Caco-2 (cell line): ENCODE results near the gene OXSR1. TPM values are rescaled to one million over a fixed set of nuclear protein-coding genes. Genes with fewer than 3 reads are reported as not detected.

ENCODE experiments used
- BruUV-seq: library from RNA; stranded (reverse); fragments of 400-500 nt; replicated peaks from 2 replicates; lab custom pipeline; 2021; lab: Mats Ljungman, UMichigan
- CTCF ChIA-PET: fragments of 300-600 bp; sonication (Branson Sonifier 250); formaldehyde crosslinking; loops from one replicate; lab custom pipeline; 2022; ENCODE audit warnings: antibody characterized with exemption; lab: Charles Lee
- POLR2A ChIA-PET: fragments of 300-600 bp; sonication (Branson Sonifier 250); formaldehyde crosslinking; loops from one replicate; lab custom pipeline; 2022; ENCODE audit warnings: antibody characterized with exemption; lab: Charles Lee
- DNase-seq, 2 experiments: peaks; one replicate each; pipeline versions ENCODE4 v3.0.0 to v3.0.0-alpha.2; 2020 to 2022
- H3K27me3 ChIP-seq: replicated peaks from 2 replicates; pipeline ENCODE4 v1.6.0; 2011; ENCODE audit warnings: low read length; ENCODE audit not compliant: control insufficient read depth, insufficient read depth
- H3K36me3 ChIP-seq: 2 replicates; pipeline ENCODE4 v1.5.1; 2011; ENCODE audit warnings: low read length; ENCODE audit not compliant: control insufficient read depth, insufficient read depth
- H3K4me1 ChIP-seq: fragments of 250-450 bp; sonication (Bioruptor Pico); 2 replicates; pipeline ENCODE4 v1.5.1; 2020; ENCODE audit warnings: mild to moderate bottlenecking
- H3K4me3 ChIP-seq: 2 replicates; pipeline ENCODE4 v1.5.1; 2011; ENCODE audit warnings: low read depth, mild to moderate bottlenecking, control low read depth, low read length
- H3K9me3 ChIP-seq: fragments of 250-450 bp; sonication (Bioruptor Pico); 2 replicates; pipeline ENCODE4 v1.5.1; 2020; ENCODE audit warnings: mild to moderate bottlenecking, moderate library complexity
- H3K27ac Mint-ChIP-seq: one replicate; pipeline ENCODE4 v1.8.0; 2022; ENCODE audit warnings: mixed read lengths; ENCODE audit not compliant: unreplicated experiment
- H3K27me3 Mint-ChIP-seq: one replicate; pipeline ENCODE4 v1.8.0; 2022; ENCODE audit warnings: mixed read lengths; ENCODE audit not compliant: insufficient read depth, unreplicated experiment
- H3K36me3 Mint-ChIP-seq: one replicate; pipeline ENCODE4 v1.8.0; 2022; ENCODE audit warnings: mild to moderate bottlenecking, mixed read lengths; ENCODE audit not compliant: insufficient read depth, unreplicated experiment
- H3K4me1 Mint-ChIP-seq: one replicate; pipeline ENCODE4 v1.8.0; 2022; ENCODE audit warnings: low read depth, mixed read lengths; ENCODE audit not compliant: unreplicated experiment
- H3K4me3 Mint-ChIP-seq: one replicate; pipeline ENCODE4 v1.8.0; 2022; ENCODE audit warnings: mild to moderate bottlenecking, moderate library complexity, mixed read lengths; ENCODE audit not compliant: unreplicated experiment
- H3K9me3 Mint-ChIP-seq: one replicate; pipeline ENCODE4 v1.8.0; 2022; ENCODE audit warnings: mixed read lengths; ENCODE audit not compliant: unreplicated experiment
- CTCF ChIP-seq, 2 experiments: fragments of 200-600 bp in 1 of 2; IDR thresholded peaks; 1 replicate in 1 of 2; 2 replicates in 1 of 2; pipeline versions ENCODE4 v1.5.1 to v1.8.0; 2011 to 2022; ENCODE audit warnings: antibody characterized with exemption in 1 of 2, control low read depth in 1 of 2, inconsistent platforms in 1 of 2, low read depth in 1 of 2, low read length in 1 of 2, mild to moderate bottlenecking in 1 of 2, moderate library complexity in 1 of 2; ENCODE audit not compliant: insufficient read depth in 1 of 2, severe bottlenecking in 1 of 2, unreplicated experiment in 1 of 2
- intact Hi-C: fragments of 100-400 bp; cut with micrococcal nuclease; formaldehyde crosslinking; loops from one replicate; pipeline ENCODE4 v1.10.0; 2022; ENCODE audit not compliant: unreplicated experiment
- total RNA-seq: library from RNA; stranded (reverse); gene quantifications from 2 replicates; pipeline ENCODE4 v1.2.3, GENCODE V29; 2022

OXSR1 gene
- total RNA-seq, 1 experiment from 2014 or later: 39.2 TPM

- intact Hi-C loops: loop anchor here (1.0 kb wide), 1 partner anchor 180 kb away; no protein-coding TSS in a partner anchor
Measured at GRCh38 chr3:38297947-38298711, 132.8 kb downstream of the OXSR1 start.

More at GRCh38 chr3:38297947-38298711, 132.8 kb downstream of the OXSR1 start:
- POLR2A ChIA-PET: no interaction called here
- Mint-ChIP-seq H3K27me3 (peaks cover 4% of the 10 kb centered on the region), H3K4me1 (no peaks in the 10 kb centered on the region), H3K4me3 (no peak overlapping the region), H3K27ac (no peak overlapping the region), H3K36me3 (no peaks in the 10 kb centered on the region), H3K9me3 (peaks cover 1% of the 10 kb centered on the region)
- Histone ChIP-seq H3K4me3 (no peak overlapping the region), H3K36me3 (no peaks in the 10 kb centered on the region), H3K4me1 (no peaks in the 10 kb centered on the region), H3K27me3 (no peaks in the 10 kb centered on the region), H3K9me3 (no peaks in the 10 kb centered on the region)
- no TSS peak for BruUV-seq
- peak; percentile 44 to 58 for TF ChIP-seq CTCF (IDR thresholded peaks at IDR 0.05; ENCODE audit: insufficient read depth in 1 of 2, low read depth in 1 of 2, low read length in 1 of 2, severe bottlenecking in 1 of 2, unreplicated experiment in 1 of 2)
- CTCF ChIA-PET: interaction anchor here (0.5 to 1.5 kb wide), 5 partner anchors 19 to 158 kb away, joined by 3 to 5 read pairs (median 4); partner anchors contain the start of gene XYLB
- DNase-seq: no peak

Other genes with a start within 250 kb of the OXSR1 start
- gene VILL, start 174.8 kb upstream of the OXSR1 start, total RNA-seq: 11.7 and 12.2 TPM in 2 replicates
- gene PLCD1, start 135.9 kb upstream of the OXSR1 start, total RNA-seq: 7.9 and 9.7 TPM in 2 replicates
- 0.11 and 0.35 TPM in 2 replicates for gene DLEC1, start 126.3 kb upstream of the OXSR1 start, total RNA-seq
- 127 and 139 TPM in 2 replicates for gene ACAA1, start 28.4 kb upstream of the OXSR1 start, total RNA-seq
- gene MYD88, start 26.9 kb upstream of the OXSR1 start, total RNA-seq: 21.2 and 22.3 TPM in 2 replicates
- gene SLC22A13, start 100.3 kb downstream of the OXSR1 start, total RNA-seq: 0.36 and 0.63 TPM in 2 replicates
- 0.14 and 0.23 TPM in 2 replicates for gene SLC22A14, start 116.8 kb downstream of the OXSR1 start, total RNA-seq
- 18.2 and 20.1 TPM in 2 replicates for gene XYLB, start 181.2 kb downstream of the OXSR1 start, total RNA-seq